Osteocyte (in vitro differentiated cells): ENCODE measurements around the gene EPHB1. TPM values are rescaled to one million over a fixed set of nuclear protein-coding genes. Genes with fewer than 3 reads are reported as not detected.
"Not testable (repeated sequence)": the region's sequence is repeated elsewhere in the genome, so short reads cannot be mapped to it uniquely, and the experiment has no call there.

Experiments
- DNase-seq: peaks from one replicate; pipeline ENCODE4 v3.0.0; 2021; ENCODE audit warnings: mixed read lengths; ENCODE audit not compliant: unreplicated experiment; ENCODE audit errors: extremely low spot score
- H3K27ac Mint-ChIP-seq: one replicate; pipeline ENCODE4 v1.8.0; 2021; ENCODE audit warnings: mild to moderate bottlenecking, mixed read lengths; ENCODE audit not compliant: unreplicated experiment
- H3K27me3 Mint-ChIP-seq: one replicate; pipeline ENCODE4 v1.8.0; 2021; ENCODE audit warnings: mixed read lengths; ENCODE audit not compliant: unreplicated experiment
- H3K36me3 Mint-ChIP-seq: one replicate; pipeline ENCODE4 v1.8.0; 2021; ENCODE audit warnings: mixed read lengths; ENCODE audit not compliant: unreplicated experiment
- H3K4me1 Mint-ChIP-seq: one replicate; pipeline ENCODE4 v1.8.0; 2021; ENCODE audit warnings: mixed read lengths; ENCODE audit not compliant: unreplicated experiment
- H3K4me3 Mint-ChIP-seq: one replicate; pipeline ENCODE4 v1.8.0; 2021; ENCODE audit warnings: mild to moderate bottlenecking, moderate library complexity, mixed read lengths; ENCODE audit not compliant: unreplicated experiment
- H3K9me3 Mint-ChIP-seq: one replicate; pipeline ENCODE4 v1.8.0; 2021; ENCODE audit warnings: mixed read lengths; ENCODE audit not compliant: unreplicated experiment
- total RNA-seq: library from RNA; stranded (reverse); gene quantifications from 2 replicates; pipeline ENCODE4 v1.2.1, GENCODE V29; 2021
- TF ChIP-seq, protein P1 (sequence below): fragments of 200-600 bp; sonication (generic); IDR thresholded peaks from 2 replicates; pipeline ENCODE4 v1.5.0; 2021; ENCODE audit warnings: antibody characterized with exemption, mild to moderate bottlenecking, moderate library complexity

EPHB1 gene
- total RNA-seq, 1 donor from 2014 or later, result 0.75 TPM

DNA sequence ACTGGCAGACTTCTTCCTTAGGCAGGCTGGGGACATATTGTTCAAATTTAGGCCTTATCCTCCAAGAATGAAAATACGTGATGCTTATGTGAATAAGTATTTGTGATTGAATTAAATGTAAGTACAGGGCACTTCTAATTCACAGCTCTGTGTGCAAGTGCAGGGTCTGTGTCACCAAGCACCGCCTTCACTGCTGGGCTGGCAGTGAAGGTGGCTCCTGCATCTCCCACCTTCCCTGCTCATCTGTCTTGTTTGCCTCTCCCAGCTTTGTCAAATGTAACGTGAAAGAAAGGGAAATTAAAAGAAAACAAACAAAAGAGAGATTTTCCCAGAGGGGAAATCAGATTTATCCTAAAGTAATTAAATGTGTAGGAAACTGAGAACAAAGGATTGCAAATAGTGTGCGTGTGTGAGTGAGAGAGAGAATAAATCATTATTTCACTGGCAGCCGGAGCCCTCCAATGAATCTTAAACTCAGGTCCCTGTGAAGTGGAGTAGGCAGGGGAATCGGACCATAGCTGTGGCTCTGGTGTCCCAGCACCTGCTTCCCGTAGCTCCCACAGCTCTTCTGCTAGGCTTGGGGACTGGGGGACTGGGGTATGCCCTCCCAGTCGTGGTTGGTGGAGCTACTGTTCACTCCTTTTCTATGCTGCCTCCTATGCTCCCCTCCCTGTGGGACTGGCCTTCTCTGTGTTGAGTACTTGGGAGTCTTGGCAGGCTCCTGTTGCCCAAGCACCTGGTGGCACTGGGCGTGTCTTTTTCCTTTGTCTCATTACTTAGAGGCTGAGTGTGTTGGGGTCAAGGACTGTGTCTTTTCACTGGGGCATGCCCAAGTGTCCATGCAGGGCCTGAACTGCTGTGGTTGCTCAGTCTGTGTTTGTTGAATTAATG is 222.2 kb downstream of the EPHB1 start:
- TF ChIP-seq, protein P1, sequence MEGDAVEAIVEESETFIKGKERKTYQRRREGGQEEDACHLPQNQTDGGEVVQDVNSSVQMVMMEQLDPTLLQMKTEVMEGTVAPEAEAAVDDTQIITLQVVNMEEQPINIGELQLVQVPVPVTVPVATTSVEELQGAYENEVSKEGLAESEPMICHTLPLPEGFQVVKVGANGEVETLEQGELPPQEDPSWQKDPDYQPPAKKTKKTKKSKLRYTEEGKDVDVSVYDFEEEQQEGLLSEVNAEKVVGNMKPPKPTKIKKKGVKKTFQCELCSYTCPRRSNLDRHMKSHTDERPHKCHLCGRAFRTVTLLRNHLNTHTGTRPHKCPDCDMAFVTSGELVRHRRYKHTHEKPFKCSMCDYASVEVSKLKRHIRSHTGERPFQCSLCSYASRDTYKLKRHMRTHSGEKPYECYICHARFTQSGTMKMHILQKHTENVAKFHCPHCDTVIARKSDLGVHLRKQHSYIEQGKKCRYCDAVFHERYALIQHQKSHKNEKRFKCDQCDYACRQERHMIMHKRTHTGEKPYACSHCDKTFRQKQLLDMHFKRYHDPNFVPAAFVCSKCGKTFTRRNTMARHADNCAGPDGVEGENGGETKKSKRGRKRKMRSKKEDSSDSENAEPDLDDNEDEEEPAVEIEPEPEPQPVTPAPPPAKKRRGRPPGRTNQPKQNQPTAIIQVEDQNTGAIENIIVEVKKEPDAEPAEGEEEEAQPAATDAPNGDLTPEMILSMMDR, result no peak
- H3K36me3 Mint-ChIP-seq, result no peaks in the 10 kb centered on the region
- no peak overlapping the region for H3K4me3 Mint-ChIP-seq
- H3K9me3 Mint-ChIP-seq, result no peaks in the 10 kb centered on the region
- DNase-seq, result peak; percentile 56
- no peaks in the 10 kb centered on the region for H3K27me3 Mint-ChIP-seq
- no peak overlapping the region for H3K27ac Mint-ChIP-seq
- H3K4me1 Mint-ChIP-seq, result no peaks in the 10 kb centered on the region

DNA sequence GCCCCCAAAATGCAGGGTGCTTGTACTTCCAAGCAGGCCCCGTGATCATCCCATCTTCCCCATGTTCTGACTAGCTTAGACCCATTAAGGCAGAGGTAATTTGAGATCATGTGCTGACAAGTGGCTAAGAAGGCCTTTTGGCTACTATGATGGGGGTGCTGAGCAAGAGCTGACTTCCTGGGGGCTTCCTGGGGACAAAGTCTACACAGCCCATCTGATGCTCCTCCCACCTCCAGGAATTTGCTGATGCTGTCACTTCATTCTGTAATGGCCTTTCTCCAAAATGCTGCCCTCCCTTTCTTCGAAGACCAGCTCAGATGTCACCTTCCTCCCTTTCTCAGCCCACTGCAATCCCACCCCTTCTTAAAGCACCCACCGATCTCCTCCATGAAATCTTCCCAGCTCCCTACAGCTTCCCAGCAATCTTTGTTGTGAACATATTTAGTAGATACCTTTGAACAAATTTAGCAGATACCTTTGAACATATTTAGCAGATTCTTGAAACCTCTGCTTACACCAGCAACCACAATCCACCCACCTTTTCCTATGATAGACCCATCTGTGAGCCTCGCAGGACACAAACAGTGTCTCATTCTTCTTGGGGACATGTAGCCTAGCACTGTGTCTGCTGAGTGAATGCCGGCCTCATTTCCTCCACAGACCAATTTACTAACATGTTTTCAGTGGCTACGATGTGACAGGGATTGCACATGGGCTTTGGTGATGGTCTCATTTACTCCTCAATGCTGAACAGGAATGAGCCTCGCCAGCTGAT is 223.3 kb downstream of the EPHB1 start:
- no peak overlapping the region for H3K27ac Mint-ChIP-seq
- no peaks in the 10 kb centered on the region for H3K27me3 Mint-ChIP-seq
- no peak overlapping the region for H3K4me3 Mint-ChIP-seq
- DNase-seq, result no peak
- H3K36me3 Mint-ChIP-seq, result no peaks in the 10 kb centered on the region
- no peaks in the 10 kb centered on the region for H3K9me3 Mint-ChIP-seq
- TF ChIP-seq, protein P1, result no peak
- no peaks in the 10 kb centered on the region for H3K4me1 Mint-ChIP-seq

DNA sequence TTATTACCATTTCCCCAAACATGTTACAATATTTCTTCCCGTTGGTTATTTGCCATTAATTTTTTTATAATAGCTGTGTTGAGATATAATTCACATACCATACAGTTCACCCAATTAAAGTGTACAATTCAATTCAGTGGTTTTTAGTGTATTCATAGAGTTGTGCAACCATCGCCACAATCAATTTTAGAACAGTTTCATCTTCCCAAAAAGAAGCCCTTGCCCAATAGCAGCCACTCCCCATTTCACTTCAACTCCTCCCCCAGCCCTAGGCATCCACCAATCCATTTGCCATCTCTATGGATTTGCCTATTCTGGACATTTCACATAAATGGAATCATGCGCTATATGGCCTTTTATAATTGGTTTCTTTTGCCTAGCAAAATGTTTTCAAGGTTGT is 225.1 kb downstream of the EPHB1 start:
- Mint-ChIP-seq H3K9me3 (no peaks in the 10 kb centered on the region), H3K4me3 (no peak overlapping the region), H3K27ac (no peak overlapping the region), H3K27me3 (no peaks in the 10 kb centered on the region), H3K4me1 (no peaks in the 10 kb centered on the region), H3K36me3 (no peaks in the 10 kb centered on the region)
- DNase-seq, result no peak
- TF ChIP-seq, protein P1, result no peak

DNA sequence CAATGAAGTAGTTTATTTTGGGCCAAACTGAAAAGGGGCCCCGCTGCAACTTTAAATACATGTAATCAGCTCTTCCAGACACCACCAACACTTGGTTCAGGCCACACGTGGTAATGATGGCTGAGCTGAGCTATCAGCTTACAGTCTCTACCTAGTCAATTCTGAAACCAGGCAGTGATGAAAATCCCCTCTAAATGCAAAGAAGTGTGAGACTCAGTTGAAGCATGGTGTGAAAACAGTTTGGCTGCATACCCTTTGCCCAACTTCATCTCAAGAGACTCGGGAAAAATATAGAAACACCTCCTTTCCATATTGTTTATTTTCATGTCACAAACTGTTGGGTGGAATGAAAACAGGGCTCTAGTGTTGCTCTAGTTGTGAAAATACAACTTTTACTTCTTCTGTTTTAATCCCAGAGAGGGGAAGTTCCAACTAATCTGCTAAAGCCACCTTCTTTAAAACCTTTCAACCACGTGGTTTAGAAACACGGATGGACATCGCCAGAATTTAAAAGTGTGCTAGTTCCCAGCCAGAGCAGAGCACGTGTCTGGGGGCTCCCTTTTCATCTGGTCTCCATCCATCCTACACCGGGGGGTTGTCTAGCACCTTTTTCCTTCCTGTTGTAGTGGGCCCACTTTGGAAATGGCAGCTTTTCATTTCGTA is 229.1 kb downstream of the EPHB1 start:
- TF ChIP-seq, protein P1, result no peak
- Mint-ChIP-seq H3K27me3 (no peaks in the 10 kb centered on the region), H3K4me3 (no peak overlapping the region), H3K9me3 (no peaks in the 10 kb centered on the region), H3K36me3 (no peaks in the 10 kb centered on the region), H3K4me1 (no peaks in the 10 kb centered on the region), H3K27ac (no peak overlapping the region)
- no peak for DNase-seq

DNA sequence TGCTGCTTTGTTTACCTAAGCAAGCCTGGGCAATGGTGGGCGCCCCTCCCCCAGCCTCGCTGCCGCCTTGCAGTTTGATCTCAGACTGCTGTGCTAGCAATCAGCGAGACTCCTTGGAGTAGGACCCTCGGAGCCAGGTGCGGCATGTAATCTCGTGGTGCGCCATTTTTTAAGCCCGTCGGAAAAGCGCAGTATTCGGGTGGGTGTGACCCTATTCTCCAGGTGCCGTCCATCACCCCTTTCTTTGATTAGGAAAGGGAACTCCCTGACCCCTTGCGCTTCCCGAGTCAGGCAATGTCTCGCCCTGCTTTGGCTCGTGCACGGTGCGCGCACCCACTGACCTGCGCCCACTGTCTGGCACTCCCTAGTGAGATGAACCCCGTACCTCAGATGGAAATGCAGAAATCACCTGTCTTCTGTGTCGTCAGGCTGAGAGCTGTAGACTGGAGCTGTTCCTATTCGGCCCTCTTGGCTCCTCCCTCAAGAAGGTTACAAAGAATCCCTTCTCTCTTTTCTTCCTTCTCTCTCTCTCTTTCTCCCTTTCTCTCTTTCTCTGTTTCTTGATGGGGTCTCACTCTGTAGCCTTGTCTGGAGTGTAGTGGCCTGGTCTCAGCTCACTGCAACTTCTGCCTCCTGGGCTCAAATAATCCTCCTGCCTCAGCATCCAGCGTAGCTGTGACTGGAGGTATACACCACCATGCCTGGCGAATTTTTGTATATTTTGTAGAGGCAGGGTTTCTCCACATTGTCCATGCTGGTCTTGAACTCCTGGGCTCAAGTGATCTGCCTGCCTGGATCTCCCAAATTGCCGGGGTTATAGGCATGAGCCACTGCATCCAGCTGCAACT is 235.9 kb downstream of the EPHB1 start:
- not testable (repeated sequence) for H3K27ac Mint-ChIP-seq, H3K36me3 Mint-ChIP-seq, H3K27me3 Mint-ChIP-seq, DNase-seq, H3K9me3 Mint-ChIP-seq, H3K4me3 Mint-ChIP-seq, H3K4me1 Mint-ChIP-seq
